ENCODE measurements around the gene CTSW.

Gene CTSW

GRCh38 chr11:65918211-65919140 is 38.8 kb downstream of the CTSW start, which contains the start of gene C11orf68:
Gene C11orf68, minus strand, starts transcription at chr11:65919062. Its CDS starts 31 bp downstream, at chr11:65919031.
- in situ Hi-C loops (cut with HindIII; ENCODE audit: low pct_ligation_motif_present, low sequenced_read_pairs), result no loop called here
- Histone ChIP-seq H3K36me3 (replicated peaks) (peaks cover 21% of the 10 kb centered on the region), H3K27ac (peak within 1 kb of the TSS; percentile 93), H3K27me3 (replicated peaks) (no peaks in the 10 kb centered on the region), H3K4me3 (ENCODE audit: low read depth, low read length) (peak within 1 kb of the TSS; percentile 88)
- no peak for DNase-seq
- TF ChIP-seq, protein P1, sequence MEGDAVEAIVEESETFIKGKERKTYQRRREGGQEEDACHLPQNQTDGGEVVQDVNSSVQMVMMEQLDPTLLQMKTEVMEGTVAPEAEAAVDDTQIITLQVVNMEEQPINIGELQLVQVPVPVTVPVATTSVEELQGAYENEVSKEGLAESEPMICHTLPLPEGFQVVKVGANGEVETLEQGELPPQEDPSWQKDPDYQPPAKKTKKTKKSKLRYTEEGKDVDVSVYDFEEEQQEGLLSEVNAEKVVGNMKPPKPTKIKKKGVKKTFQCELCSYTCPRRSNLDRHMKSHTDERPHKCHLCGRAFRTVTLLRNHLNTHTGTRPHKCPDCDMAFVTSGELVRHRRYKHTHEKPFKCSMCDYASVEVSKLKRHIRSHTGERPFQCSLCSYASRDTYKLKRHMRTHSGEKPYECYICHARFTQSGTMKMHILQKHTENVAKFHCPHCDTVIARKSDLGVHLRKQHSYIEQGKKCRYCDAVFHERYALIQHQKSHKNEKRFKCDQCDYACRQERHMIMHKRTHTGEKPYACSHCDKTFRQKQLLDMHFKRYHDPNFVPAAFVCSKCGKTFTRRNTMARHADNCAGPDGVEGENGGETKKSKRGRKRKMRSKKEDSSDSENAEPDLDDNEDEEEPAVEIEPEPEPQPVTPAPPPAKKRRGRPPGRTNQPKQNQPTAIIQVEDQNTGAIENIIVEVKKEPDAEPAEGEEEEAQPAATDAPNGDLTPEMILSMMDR (IDR thresholded peaks at IDR 0.05; ENCODE audit: low read depth, low read length, missing control alignments), result no peak

DNA sequence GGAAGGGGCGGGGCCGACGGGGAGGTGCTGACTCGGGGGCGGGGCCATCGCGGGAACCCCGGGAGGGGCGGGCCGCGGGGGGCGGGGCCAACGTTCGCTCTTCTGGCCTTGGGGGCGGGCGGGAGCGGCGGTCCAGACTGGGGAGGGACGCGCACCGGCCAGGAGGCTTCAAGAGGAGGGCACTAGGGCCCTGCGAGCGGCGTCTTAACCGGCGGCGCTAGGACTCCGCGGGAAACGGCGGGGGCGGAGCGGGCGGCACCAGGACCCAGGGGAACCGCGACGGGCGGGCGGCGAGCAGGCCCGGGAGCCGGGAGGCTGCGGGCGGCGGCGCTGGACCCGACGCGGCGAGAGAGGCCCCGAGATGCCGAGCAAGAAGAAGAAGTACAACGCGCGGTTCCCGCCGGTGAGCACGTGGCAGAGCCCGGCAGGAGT is 39.5 kb downstream of the CTSW start, which contains the start of gene DRAP1:
Gene DRAP1, plus strand, starts transcription at position 286 of the 432 bp plus-strand sequence. Its CDS starts 76 bp downstream, at position 362.
- in situ Hi-C loops (cut with HindIII; ENCODE audit: low pct_ligation_motif_present, low sequenced_read_pairs), result no loop called here
- peak; percentile 97 for DNase-seq
- Histone ChIP-seq H3K36me3 (replicated peaks) (peaks cover 22% of the 10 kb centered on the region), H3K27ac (peak within 1 kb of the TSS; percentile 93), H3K27me3 (replicated peaks) (no peaks in the 10 kb centered on the region), H3K4me3 (ENCODE audit: low read depth, low read length) (peak within 1 kb of the TSS; percentile 88)
- TF ChIP-seq, protein P1 (IDR thresholded peaks at IDR 0.05; ENCODE audit: low read depth, low read length, missing control alignments), result no peak

- TF ChIP-seq, protein P1 (IDR thresholded peaks at IDR 0.05; ENCODE audit: low read depth, low read length, missing control alignments), result no peak
- no peaks in the 10 kb centered on the region for H3K27me3 ChIP-seq (replicated peaks)
- peaks cover 22% of the 10 kb centered on the region for H3K36me3 ChIP-seq (replicated peaks)
- DNase-seq, result no peak
- peak overlapping the region; percentile 81 for H3K4me3 ChIP-seq (ENCODE audit: low read depth, low read length)
- peak overlapping the region; percentile 64 for H3K27ac ChIP-seq
- in situ Hi-C loops (cut with HindIII; ENCODE audit: low pct_ligation_motif_present, low sequenced_read_pairs), result no loop called here
These were observed 40.1 kb downstream of the CTSW start for GRCh38 chr11:65919573-65920371.

DNA sequence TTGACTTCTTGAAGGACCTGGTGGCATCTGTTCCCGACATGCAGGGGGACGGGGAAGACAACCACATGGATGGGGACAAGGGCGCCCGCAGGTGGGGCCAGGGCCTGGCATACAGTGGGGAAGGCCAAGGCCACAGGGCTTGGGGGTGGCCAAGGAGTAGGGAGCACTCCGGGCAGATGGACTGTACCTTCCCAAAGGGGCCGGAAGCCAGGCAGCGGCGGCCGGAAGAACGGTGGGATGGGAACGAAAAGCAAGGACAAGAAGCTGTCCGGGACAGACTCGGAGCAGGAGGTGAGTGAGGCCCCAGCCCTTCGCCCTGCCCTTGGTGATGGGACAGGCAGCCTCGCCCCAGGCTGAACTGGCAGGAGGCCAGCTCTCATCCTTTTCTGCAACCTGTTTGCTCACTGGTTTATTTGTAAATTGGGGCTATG is 40.8 kb downstream of the CTSW start:
- no peak for DNase-seq
- in situ Hi-C loops (cut with HindIII; ENCODE audit: low pct_ligation_motif_present, low sequenced_read_pairs), result no loop called here
- Histone ChIP-seq H3K4me3 (ENCODE audit: low read depth, low read length) (peak overlapping the region; percentile 81), H3K27ac (no peak overlapping the region), H3K27me3 (replicated peaks) (no peaks in the 10 kb centered on the region), H3K36me3 (replicated peaks) (peaks cover 22% of the 10 kb centered on the region)
- TF ChIP-seq, protein P1 (IDR thresholded peaks at IDR 0.05; ENCODE audit: low read depth, low read length, missing control alignments), result no peak

DNA sequence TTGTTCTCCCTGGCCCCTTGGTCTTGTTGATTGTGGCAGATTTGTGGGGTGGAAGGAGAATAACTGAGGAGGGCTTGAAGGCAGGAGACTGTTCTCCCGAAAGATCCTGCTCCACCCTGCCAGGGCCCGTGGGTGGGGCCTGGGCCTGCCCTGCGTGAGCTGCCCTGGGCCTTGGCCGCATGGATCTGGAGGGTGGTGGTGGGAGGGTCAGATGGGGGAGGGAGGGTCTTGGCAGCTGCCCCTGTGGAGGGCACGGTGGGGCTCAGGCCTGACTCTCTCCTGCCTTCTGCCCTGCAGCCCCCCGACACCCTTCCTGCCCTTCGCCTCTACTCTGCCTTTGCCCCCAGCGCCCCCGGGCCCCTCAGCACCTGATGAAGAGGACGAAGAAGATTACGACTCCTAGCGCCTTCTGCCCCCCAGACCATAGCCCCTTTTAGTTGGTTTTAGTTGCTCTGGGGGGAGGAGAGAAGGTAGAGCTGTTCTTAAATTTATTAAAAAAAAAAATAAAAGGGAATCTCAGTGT is 41.5 kb downstream of the CTSW start:
- in situ Hi-C loops (cut with HindIII; ENCODE audit: low pct_ligation_motif_present, low sequenced_read_pairs), result no loop called here
- Histone ChIP-seq H3K4me3 (ENCODE audit: low read depth, low read length) (no peak overlapping the region), H3K27me3 (replicated peaks) (no peaks in the 10 kb centered on the region), H3K36me3 (replicated peaks) (peaks cover 22% of the 10 kb centered on the region), H3K27ac (no peak overlapping the region)
- no peak for DNase-seq
- TF ChIP-seq, protein P1 (IDR thresholded peaks at IDR 0.05; ENCODE audit: low read depth, low read length, missing control alignments), result no peak
